Activated CD8-positive, alpha-beta memory T cell treated with anti-CD3 and anti-CD28 coated beads for 36 hours (primary cell): ENCODE results near the gene CYP2D6. TPM values are rescaled to one million over a fixed set of nuclear protein-coding genes. Genes with fewer than 3 reads are reported as not detected.

Source experiments
- CTCF ChIA-PET: fragments of 350-600 bp; sonication (Branson Sonifier 250); formaldehyde crosslinking; loops from one replicate; lab custom pipeline; 2021; ENCODE audit warnings: antibody characterized with exemption; lab: Charles Lee
- POLR2A ChIA-PET: fragments of 350-600 bp; sonication (Branson Sonifier 250); formaldehyde crosslinking; loops from one replicate; lab custom pipeline; 2021; ENCODE audit warnings: antibody characterized with exemption; lab: Charles Lee
- total RNA-seq, 2 experiments: library from RNA; stranded (reverse); gene quantifications; one replicate each; pipeline ENCODE4 v1.2.3, GENCODE V29; 2021

CYP2D6 gene
- total RNA-seq, 2 experiments from 2014 or later = 1.2 to 1.4 TPM

- ChIA-PET POLR2A (interaction anchor here (0.7 kb wide), 1 partner anchor 17 kb away, joined by 11 read pairs; no protein-coding TSS in a partner anchor), CTCF (interaction anchor here (1.1 kb wide), 1 partner anchor 110 kb away, joined by 3 read pairs; no protein-coding TSS in a partner anchor)
Observed at GRCh38 chr22:42076764-42077485, 53.7 kb downstream of the CYP2D6 start.

Other genes with a start within 250 kb of the CYP2D6 start
- gene SHISA8, start 215.7 kb downstream of the CYP2D6 start, total RNA-seq = 1 to 10 TPM; 1.1 to 1.7 TPM
- 1 to 10 TPM; 3.6 to 3.9 TPM for gene TNFRSF13C, start 204.0 kb downstream of the CYP2D6 start, total RNA-seq
- 10 to 100 TPM; 80.8 to 84.9 TPM for gene CENPM, start 183.7 kb downstream of the CYP2D6 start, total RNA-seq
- under 1 TPM; 0.36 to 0.55 TPM for gene SEPTIN3, start 161.4 kb downstream of the CYP2D6 start, total RNA-seq
- gene WBP2NL, start 132.0 kb downstream of the CYP2D6 start, total RNA-seq = under 1 TPM; 0.36 to 0.42 TPM
- 10 to 100 TPM; 20.0 to 20.9 TPM for gene NAGA, start 60.0 kb downstream of the CYP2D6 start, total RNA-seq
- 1 to 10 TPM; 3.0 to 3.2 TPM for gene PHETA2, start 56.6 kb downstream of the CYP2D6 start, total RNA-seq
- gene SMDT1, start 51.1 kb downstream of the CYP2D6 start, total RNA-seq = 10 to 100 TPM; 63.5 to 66.3 TPM
- gene NDUFA6, start 40.0 kb downstream of the CYP2D6 start, total RNA-seq = 100 to 1,000 TPM; 109 to 112 TPM
- gene TCF20, start 139.8 kb upstream of the CYP2D6 start, total RNA-seq = 10 to 100 TPM; 65.3 to 68.0 TPM